ENCODE measurements around the gene ZSCAN5B.

Gene ZSCAN5B

GRCh38 chr19:56167064-56167578 is 30.5 kb downstream of the ZSCAN5B start:
- Histone ChIP-seq H3K4me2 (ENCODE audit: insufficient read depth, low read length) (no peak overlapping the region), H4K20me1 (ENCODE audit: insufficient read depth, low read length) (0 out of 2 replicates have a peak, but pooled peaks cover 3% of the 10 kb centered on the region), H3K4me1 (ENCODE audit: insufficient read depth, low read length) (peaks cover 26% of the 10 kb centered on the region), H3K9ac (ENCODE audit: low read depth, low read length) (no peak overlapping the region), H3K4me3 (ENCODE audit: low read depth in 1 of 2, low read length in 2 of 2) (no peak overlapping the region), H2AFZ (ENCODE audit: low read depth, low read length) (no peak overlapping the region), H3K79me2 (ENCODE audit: insufficient read depth, low read length) (no peaks in the 10 kb centered on the region), H3K36me3 (ENCODE audit: insufficient read depth, low read length) (no peaks in the 10 kb centered on the region), H3K27me3 (ENCODE audit: insufficient read depth, low read length, poor library complexity) (no peaks in the 10 kb centered on the region), H3K9me3 (ENCODE audit: insufficient read depth, low read length, severe bottlenecking) (peaks cover 2% of the 10 kb centered on the region), H3K27ac (ENCODE audit: low read length) (no peak overlapping the region)
- ATAC-seq (ENCODE audit: insufficient read depth, low read depth): no peak
- DNase-seq: peak; percentile 32
- no peak for TF ChIP-seq EZH2 (IDR thresholded peaks at IDR 0.05; ENCODE audit: borderline replicate concordance, low read depth, low read length, severe bottlenecking)
- TF ChIP-seq CTCF (IDR thresholded peaks at IDR 0.05; ENCODE audit: borderline replicate concordance, extremely low read depth, low read length, poor library complexity, severe bottlenecking): no peak

GRCh38 chr19:56163097-56163496 is 34.5 kb downstream of the ZSCAN5B start:
- Histone ChIP-seq H3K27ac (ENCODE audit: low read length) (peak overlapping the region; percentile 70), H3K79me2 (ENCODE audit: insufficient read depth, low read length) (no peaks in the 10 kb centered on the region), H2AFZ (ENCODE audit: low read depth, low read length) (no peak overlapping the region), H3K9ac (ENCODE audit: low read depth, low read length) (no peak overlapping the region), H3K4me2 (ENCODE audit: insufficient read depth, low read length) (no peak overlapping the region), H3K4me1 (ENCODE audit: insufficient read depth, low read length) (peaks cover 38% of the 10 kb centered on the region), H3K9me3 (ENCODE audit: insufficient read depth, low read length, severe bottlenecking) (peaks cover 2% of the 10 kb centered on the region), H3K4me3 (ENCODE audit: low read depth in 1 of 2, low read length in 2 of 2) (no peak overlapping the region), H4K20me1 (ENCODE audit: insufficient read depth, low read length) (peaks cover 3% of the 10 kb centered on the region; the same call in 1 of the 2 replicates), H3K27me3 (ENCODE audit: insufficient read depth, low read length, poor library complexity) (no peaks in the 10 kb centered on the region), H3K36me3 (ENCODE audit: insufficient read depth, low read length) (peaks cover 36% of the 10 kb centered on the region)
- TF ChIP-seq EZH2 (IDR thresholded peaks at IDR 0.05; ENCODE audit: borderline replicate concordance, low read depth, low read length, severe bottlenecking): no peak
- TF ChIP-seq CTCF (IDR thresholded peaks at IDR 0.05; ENCODE audit: borderline replicate concordance, extremely low read depth, low read length, poor library complexity, severe bottlenecking): no peak
- ATAC-seq (ENCODE audit: insufficient read depth, low read depth): no peak
- no peak for DNase-seq

GRCh38 chr19:56162258-56162657 is 35.3 kb downstream of the ZSCAN5B start:
- Histone ChIP-seq H3K9ac (ENCODE audit: low read depth, low read length) (no peak overlapping the region), H3K9me3 (ENCODE audit: insufficient read depth, low read length, severe bottlenecking) (peaks cover 2% of the 10 kb centered on the region), H3K27me3 (ENCODE audit: insufficient read depth, low read length, poor library complexity) (no peaks in the 10 kb centered on the region), H3K36me3 (ENCODE audit: insufficient read depth, low read length) (peaks cover 43% of the 10 kb centered on the region), H3K4me3 (ENCODE audit: low read depth in 1 of 2, low read length in 2 of 2) (no peak overlapping the region), H3K27ac (ENCODE audit: low read length) (peak overlapping the region; percentile 70), H2AFZ (ENCODE audit: low read depth, low read length) (no peak overlapping the region), H3K4me1 (ENCODE audit: insufficient read depth, low read length) (peaks cover 38% of the 10 kb centered on the region), H4K20me1 (ENCODE audit: insufficient read depth, low read length) (peaks cover 3% of the 10 kb centered on the region; the same call in 1 of the 2 replicates), H3K79me2 (ENCODE audit: insufficient read depth, low read length) (no peaks in the 10 kb centered on the region), H3K4me2 (ENCODE audit: insufficient read depth, low read length) (no peak overlapping the region)
- ATAC-seq (ENCODE audit: insufficient read depth, low read depth) (peak; percentile 42), DNase-seq (peak; percentile 37)
- no peak for TF ChIP-seq EZH2 (IDR thresholded peaks at IDR 0.05; ENCODE audit: borderline replicate concordance, low read depth, low read length, severe bottlenecking)
- no peak for TF ChIP-seq CTCF (IDR thresholded peaks at IDR 0.05; ENCODE audit: borderline replicate concordance, extremely low read depth, low read length, poor library complexity, severe bottlenecking)
